CD4-positive, alpha-beta T cell (primary cell): ENCODE data around the gene KLRC3. TPM values are rescaled to one million over a fixed set of nuclear protein-coding genes. Genes with fewer than 3 reads are reported as not detected.
A peak's percentile ranks its signal among the peaks of the same experiment; 100 is the strongest.
"Not testable (repeated sequence)": the region's sequence is repeated elsewhere in the genome, so short reads cannot be mapped to it uniquely, and the experiment has no call there.

Experiments
- ATAC-seq: fragments of 200-7000 bp; cut with Tn5 transposase; one replicate; pipeline ENCODE4 v1.10.0; 2022; ENCODE audit warnings: mild to moderate bottlenecking; ENCODE audit not compliant: poor library complexity
- CTCF ChIA-PET: fragments of 350-600 bp; sonication (Branson Sonifier 250); formaldehyde crosslinking; loops from one replicate; lab custom pipeline; 2021; ENCODE audit warnings: antibody characterized with exemption, inconsistent platforms; lab: Charles Lee
- POLR2A ChIA-PET: fragments of 350-600 bp; sonication (Branson Sonifier 250); formaldehyde crosslinking; loops from one replicate; lab custom pipeline; 2021; ENCODE audit warnings: antibody characterized with exemption, inconsistent platforms; lab: Charles Lee
- DNase-seq, 14 experiments: peaks; one replicate each; pipeline ENCODE4 v3.0.0-alpha.2; 2013 to 2020; ENCODE audit warnings: mixed read lengths in 2 of 14
- H3K27ac ChIP-seq, 2 donors: one replicate each; pipeline versions ENCODE4 v1.5.1 to v1.7.0; 2013; ENCODE audit warnings: low read length in 2 of 2, low read depth in 1 of 2, mild to moderate bottlenecking in 1 of 2
- H3K27me3 ChIP-seq, 2 experiments: 1 replicate in 1 of 2; 2 replicates in 1 of 2; pipeline versions ENCODE4 v1.6.1 to v1.7.0; 2013; ENCODE audit warnings: low read length in 2 of 2, control low read depth in 1 of 2, mild to moderate bottlenecking in 1 of 2, moderate library complexity in 1 of 2; ENCODE audit not compliant: insufficient read depth in 2 of 2, control insufficient read depth in 1 of 2
- H3K36me3 ChIP-seq: one replicate; pipeline ENCODE4 v1.6.1; 2013; ENCODE audit warnings: low read length, control low read depth; ENCODE audit not compliant: insufficient read depth
- H3K4me1 ChIP-seq: one replicate; pipeline ENCODE4 v1.6.1; 2013; ENCODE audit warnings: low read length, control low read depth; ENCODE audit not compliant: insufficient read depth
- H3K4me3 ChIP-seq: one replicate; pipeline ENCODE4 v1.5.1; 2013; ENCODE audit warnings: mild to moderate bottlenecking, low read length, moderate library complexity
- H3K9me3 ChIP-seq, 2 experiments: 1 replicate in 1 of 2; 2 replicates in 1 of 2; pipeline versions ENCODE4 v1.6.1 to v1.7.0; 2013; ENCODE audit warnings: low read length in 2 of 2, mild to moderate bottlenecking in 2 of 2, control low read depth in 1 of 2, moderate library complexity in 1 of 2; ENCODE audit not compliant: control insufficient read depth in 1 of 2, insufficient read depth in 1 of 2
- H3K27ac Mint-ChIP-seq: one replicate; pipeline ENCODE4 v1.8.0; 2020; ENCODE audit warnings: mixed read lengths
- H3K27me3 Mint-ChIP-seq: one replicate; pipeline ENCODE4 v1.8.0; 2021; ENCODE audit warnings: mixed read lengths
- H3K36me3 Mint-ChIP-seq: one replicate; pipeline ENCODE4 v1.8.0; 2021; ENCODE audit warnings: low read depth, mixed read lengths
- H3K4me1 Mint-ChIP-seq: one replicate; pipeline ENCODE4 v1.8.0; 2021; ENCODE audit warnings: low read depth, mixed read lengths
- H3K4me3 Mint-ChIP-seq: one replicate; pipeline ENCODE4 v1.8.0; 2020; ENCODE audit warnings: mild to moderate bottlenecking, mixed read lengths
- H3K9me3 Mint-ChIP-seq: one replicate; pipeline ENCODE4 v1.8.0; 2020; ENCODE audit warnings: mixed read lengths
- intact Hi-C, 2 experiments: fragments of 100-400 bp; cut with DNase I in 1 of 2; cut with micrococcal nuclease in 1 of 2; formaldehyde crosslinking; loops; one replicate each; pipeline versions ENCODE4 v1.15.1 to v1.9.0; 2023 to 2025; cut with DNase I, micrococcal nuclease
- total RNA-seq, 174 experiments: library from RNA in 2 of 174; stranded (reverse) in 2 of 174; gene quantifications; one replicate each; pipeline ENCODE4 v1.2.3 and lab custom pipeline; 2021 to 2026
- TF ChIP-seq, protein P1 (sequence below): fragments of 200-600 bp; IDR thresholded peaks from one replicate; pipeline ENCODE4 v1.8.0; 2022; ENCODE audit warnings: antibody characterized with exemption, mild to moderate bottlenecking

Gene KLRC3
- total RNA-seq, 2 experiments from 2014 or later, result not detected

DNA sequence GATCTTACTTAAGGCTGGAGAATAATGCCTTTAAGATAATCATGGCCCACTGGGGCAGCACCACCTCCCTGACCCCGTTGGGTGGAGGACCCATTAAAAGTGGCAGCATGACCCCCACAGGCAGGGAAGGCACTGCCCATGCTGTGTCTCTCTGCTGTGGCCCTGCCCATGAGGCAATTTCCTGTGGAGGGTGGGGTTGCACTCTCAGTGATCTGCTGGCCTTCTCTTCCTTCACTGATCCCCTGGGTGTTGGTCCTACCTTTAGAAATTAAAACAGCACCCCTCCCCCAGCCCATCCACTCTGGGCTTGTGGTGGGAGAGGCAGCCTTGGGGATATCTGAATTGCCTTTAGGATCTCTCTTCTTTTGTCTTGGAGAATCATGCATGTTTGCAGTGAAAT, 47.8 kb downstream of the KLRC3 start:
- no peak overlapping the region for H3K27ac ChIP-seq
- intact Hi-C loops, result no loop called here

DNA sequence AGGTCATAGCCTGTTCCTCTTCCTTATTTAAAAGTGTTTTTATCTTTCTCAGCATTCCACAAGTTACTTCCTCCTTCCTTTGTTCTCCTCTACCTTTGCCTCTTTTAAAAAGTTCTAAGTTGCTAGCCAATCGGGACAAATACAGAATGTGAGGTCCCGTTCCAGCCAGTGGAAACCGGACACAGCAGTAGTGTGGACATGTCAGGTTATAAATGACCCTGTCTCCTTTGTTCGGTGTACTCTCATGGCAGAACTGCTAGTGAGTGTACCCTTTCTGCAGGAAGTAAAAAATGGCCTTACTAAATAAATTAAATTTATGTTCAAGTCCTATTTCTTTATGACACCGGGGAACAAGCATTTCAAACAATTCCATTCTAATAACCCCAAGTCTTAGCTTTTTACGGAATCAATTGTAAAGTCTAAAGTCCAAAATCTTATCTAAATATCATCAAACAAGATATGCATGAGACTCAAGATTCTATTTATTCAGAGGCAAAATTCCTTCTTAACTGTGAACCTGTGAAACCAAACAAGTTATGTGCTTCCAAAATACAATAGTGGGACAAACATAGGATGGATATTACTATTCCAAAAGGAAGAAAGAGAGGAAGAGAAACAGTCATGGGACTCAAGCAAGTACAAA, 48.4 kb downstream of the KLRC3 start:
- H3K36me3 Mint-ChIP-seq, H3K27ac ChIP-seq, ATAC-seq, H3K4me1 ChIP-seq, intact Hi-C loops, H3K27me3 ChIP-seq, H3K4me3 ChIP-seq, H3K9me3 ChIP-seq, H3K27ac Mint-ChIP-seq, H3K27me3 Mint-ChIP-seq, H3K4me3 Mint-ChIP-seq, DNase-seq, H3K36me3 ChIP-seq, CTCF ChIA-PET, POLR2A ChIA-PET, H3K9me3 Mint-ChIP-seq: not testable (repeated sequence)
- H3K4me1 Mint-ChIP-seq, result peaks cover 15% of the 10 kb centered on the region

More for the DNA sequence above, 47.8 kb downstream of the KLRC3 start:
- no peak overlapping the region for H3K4me3 Mint-ChIP-seq
- no peaks in the 10 kb centered on the region for H3K9me3 Mint-ChIP-seq
- TF ChIP-seq, protein P1, sequence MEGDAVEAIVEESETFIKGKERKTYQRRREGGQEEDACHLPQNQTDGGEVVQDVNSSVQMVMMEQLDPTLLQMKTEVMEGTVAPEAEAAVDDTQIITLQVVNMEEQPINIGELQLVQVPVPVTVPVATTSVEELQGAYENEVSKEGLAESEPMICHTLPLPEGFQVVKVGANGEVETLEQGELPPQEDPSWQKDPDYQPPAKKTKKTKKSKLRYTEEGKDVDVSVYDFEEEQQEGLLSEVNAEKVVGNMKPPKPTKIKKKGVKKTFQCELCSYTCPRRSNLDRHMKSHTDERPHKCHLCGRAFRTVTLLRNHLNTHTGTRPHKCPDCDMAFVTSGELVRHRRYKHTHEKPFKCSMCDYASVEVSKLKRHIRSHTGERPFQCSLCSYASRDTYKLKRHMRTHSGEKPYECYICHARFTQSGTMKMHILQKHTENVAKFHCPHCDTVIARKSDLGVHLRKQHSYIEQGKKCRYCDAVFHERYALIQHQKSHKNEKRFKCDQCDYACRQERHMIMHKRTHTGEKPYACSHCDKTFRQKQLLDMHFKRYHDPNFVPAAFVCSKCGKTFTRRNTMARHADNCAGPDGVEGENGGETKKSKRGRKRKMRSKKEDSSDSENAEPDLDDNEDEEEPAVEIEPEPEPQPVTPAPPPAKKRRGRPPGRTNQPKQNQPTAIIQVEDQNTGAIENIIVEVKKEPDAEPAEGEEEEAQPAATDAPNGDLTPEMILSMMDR, result no peak
- Histone ChIP-seq H3K27me3 (no peaks in the 10 kb centered on the region), H3K36me3 (no peaks in the 10 kb centered on the region), H3K9me3 (peaks cover 0 to 5% of the 10 kb centered on the region in 2 experiments), H3K4me3 (no peak overlapping the region), H3K4me1 (peaks cover 4% of the 10 kb centered on the region)
- DNase-seq (peak in 1 of 14 experiments; percentile 49), ATAC-seq (no peak)
- CTCF ChIA-PET, result no interaction called here
- H3K27ac Mint-ChIP-seq, result no peak overlapping the region
- no peaks in the 10 kb centered on the region for H3K27me3 Mint-ChIP-seq
- POLR2A ChIA-PET, result no interaction called here
- H3K36me3 Mint-ChIP-seq, result no peaks in the 10 kb centered on the region
- H3K4me1 Mint-ChIP-seq, result peaks cover 14% of the 10 kb centered on the region

DNA sequence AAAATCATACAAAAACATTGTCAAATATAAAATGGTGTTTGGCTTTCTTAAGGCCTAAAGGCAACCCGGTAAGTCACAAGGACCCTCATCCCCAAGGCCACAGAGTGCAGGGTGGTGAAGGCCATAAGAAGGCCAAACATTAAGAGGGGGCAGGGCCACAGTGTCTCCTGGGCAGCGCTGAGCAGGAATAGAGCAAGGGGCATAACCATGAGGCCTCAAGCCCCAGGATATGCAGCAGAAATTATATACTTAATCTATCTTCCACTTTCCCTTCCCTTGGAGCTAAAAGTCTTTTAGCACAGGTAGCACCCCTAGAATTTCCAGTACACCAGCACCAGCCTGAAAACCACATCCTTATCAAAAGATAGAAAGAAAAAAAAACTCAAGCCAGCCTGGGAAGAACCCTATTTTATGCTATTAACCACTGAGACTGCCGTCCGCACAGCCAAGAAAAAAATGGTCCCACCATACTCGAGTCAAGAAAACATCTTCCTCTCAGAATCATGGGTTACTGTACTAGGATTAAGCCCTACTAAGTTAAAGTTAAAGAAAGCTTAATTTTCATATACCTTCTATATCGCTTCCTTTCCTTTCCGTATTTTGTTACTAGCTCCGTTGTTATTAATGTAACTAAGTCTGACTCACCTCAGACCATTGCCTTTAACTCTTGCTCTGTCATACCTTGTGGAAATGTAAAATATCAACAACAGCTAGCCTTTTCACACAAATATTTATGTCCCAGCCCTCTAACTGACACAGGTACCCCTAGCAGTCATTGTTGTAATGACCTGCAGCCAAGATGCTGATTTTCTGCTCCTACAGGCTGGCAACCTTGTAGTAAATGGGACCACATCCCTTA, 50.6 kb downstream of the KLRC3 start:
- Mint-ChIP-seq H3K4me1 (peaks cover 18% of the 10 kb centered on the region), H3K4me3 (no peak overlapping the region), H3K9me3 (no peaks in the 10 kb centered on the region), H3K27ac (no peak overlapping the region), H3K36me3 (no peaks in the 10 kb centered on the region), H3K27me3 (no peaks in the 10 kb centered on the region)
- no peaks in the 10 kb centered on the region for H3K36me3 ChIP-seq
- H3K4me3 ChIP-seq, result no peak overlapping the region
- no peaks in the 10 kb centered on the region for H3K27me3 ChIP-seq
- ChIA-PET CTCF (no interaction called here), POLR2A (no interaction called here)
- TF ChIP-seq, protein P1, result no peak
- peaks cover 14% of the 10 kb centered on the region for H3K4me1 ChIP-seq
- H3K9me3 ChIP-seq, result peaks cover 0 to 5% of the 10 kb centered on the region in 2 experiments
- ATAC-seq, result no peak
- intact Hi-C loops, result loop anchor here (10.0 kb wide), 3 partner anchors 155 to 1115 kb away; partner anchors contain the start of gene GABARAPL1 (in 1 of the 2)
- H3K27ac ChIP-seq, result no peak overlapping the region
- DNase-seq, result peak in 1 of 14 experiments; percentile 60
